Measurements from ENCODE around the gene ZFP69B.

ZFP69B gene

DNA sequence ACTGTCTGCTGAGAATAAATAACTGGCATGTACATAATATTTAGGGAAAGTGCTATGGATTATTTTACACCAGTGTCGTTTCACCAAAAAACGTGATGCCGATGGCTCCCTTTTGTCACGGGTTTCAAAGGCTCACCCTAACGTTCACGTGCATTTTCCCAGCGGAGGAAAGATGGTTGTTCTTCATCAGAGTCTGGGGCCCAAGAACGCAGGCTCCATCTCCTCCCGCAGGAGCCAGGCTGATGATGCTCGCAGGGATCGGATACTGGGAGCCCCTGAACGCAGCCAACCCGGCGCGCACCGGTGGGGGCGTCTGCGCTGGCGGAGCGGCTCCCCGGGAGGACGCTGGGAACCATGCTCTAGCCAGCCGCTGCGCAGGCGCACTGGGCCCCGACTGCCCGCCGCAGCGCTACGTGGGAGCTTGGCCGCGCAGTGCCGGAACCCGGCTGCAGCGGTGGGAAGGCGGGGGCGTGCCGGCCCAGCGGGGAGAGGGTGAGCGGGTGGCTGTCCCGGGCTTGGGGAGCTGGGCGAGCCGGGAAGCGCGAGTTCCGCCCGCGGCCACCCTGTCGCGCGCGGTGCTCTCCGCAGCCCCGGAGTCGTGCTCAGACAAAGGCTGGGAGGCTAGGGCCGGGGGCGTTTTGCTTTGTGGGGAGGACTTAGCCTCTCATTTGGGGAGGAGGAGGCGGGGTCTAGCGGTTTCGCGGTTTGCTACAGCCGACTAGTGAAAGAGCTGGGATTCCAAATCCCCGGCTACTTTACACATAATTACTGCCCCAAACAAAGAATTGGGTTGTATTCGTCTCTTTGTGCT, at the start of gene ZFP69B:
ZFP69B (plus strand) TSS at position 793 of the 811 bp plus-strand sequence. CDS start 486 bp downstream, outside the sequence.
- DNase-seq: peak; percentile 95

- peak; percentile 55 for DNase-seq
Observed at GRCh38 chr1:40401473-40402201, 48.6 kb upstream of the ZFP69B start.

DNA sequence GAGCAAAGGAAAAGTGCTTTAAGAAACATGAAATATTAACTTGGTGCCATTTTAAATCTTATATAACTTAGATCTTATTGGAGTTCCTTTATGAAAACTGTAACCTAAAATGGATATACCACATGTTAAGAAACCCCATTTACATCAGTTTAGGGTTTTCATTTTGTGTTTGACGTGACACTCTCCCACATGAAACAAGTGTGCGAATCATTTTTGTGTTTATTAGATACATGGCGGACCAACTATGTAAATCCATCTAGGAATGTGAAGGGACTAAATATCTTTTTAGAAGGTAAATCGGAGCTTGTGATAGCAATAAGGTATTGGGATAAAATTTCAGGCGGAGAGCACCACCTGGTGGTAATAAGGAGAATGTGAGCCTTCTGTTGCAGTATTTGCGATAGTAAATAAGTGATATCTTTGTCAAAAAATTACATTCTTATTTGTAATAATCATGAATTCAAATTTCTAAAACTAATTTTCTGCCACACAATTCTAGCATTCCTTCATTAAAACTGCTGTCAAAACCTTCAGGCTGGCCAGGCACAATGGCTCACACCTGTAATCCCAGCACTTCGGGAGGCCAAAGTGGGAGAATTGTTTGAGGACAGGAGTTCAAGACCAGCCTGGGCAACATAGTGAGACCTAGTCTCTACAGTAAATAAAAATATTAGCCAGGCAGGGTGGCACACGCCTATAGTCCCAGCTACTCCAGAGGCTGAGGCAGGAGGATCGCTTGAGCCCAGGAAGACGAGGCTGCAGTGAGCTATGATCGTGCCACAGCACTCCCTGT, 45.4 kb upstream of the ZFP69B start:
- peak; percentile 82 for DNase-seq

DNA sequence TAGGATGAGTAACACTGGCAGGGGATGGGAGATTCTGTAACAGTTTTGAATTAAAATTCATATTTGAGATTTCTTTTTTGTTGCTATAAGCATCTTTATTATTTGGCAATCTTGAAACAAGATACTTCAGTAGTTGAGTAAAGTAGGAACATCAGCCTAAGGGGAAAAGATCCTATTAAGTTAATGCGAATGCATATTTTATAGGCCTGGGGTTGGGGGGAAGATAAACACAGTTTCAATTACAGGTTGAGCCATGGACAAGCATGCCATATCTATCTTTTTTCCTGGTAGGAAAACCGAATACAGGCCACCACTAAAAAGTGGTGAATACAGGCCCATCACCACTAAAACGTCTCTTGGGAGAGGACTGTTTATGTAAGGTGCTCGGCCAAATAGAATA, 44.5 kb upstream of the ZFP69B start:
- no peak for DNase-seq

DNA sequence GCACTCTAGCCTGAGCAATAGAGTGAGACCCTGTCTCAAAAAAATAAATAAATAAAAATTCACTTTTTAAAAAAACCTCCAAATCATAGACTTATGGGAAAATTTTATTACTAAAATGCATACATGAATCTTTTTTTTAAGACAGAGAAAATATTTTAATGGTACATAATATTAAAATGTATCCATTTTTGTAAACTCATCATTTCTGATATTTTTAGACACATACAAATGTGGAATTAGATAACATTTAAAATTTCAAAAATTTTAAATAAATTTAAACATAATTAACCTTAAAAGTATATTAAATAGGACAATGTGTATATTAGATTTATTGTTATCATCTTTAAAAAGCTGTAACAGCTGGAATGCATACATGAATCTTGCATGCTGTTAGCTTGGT, 42.8 kb upstream of the ZFP69B start:
- DNase-seq: no peak

DNA sequence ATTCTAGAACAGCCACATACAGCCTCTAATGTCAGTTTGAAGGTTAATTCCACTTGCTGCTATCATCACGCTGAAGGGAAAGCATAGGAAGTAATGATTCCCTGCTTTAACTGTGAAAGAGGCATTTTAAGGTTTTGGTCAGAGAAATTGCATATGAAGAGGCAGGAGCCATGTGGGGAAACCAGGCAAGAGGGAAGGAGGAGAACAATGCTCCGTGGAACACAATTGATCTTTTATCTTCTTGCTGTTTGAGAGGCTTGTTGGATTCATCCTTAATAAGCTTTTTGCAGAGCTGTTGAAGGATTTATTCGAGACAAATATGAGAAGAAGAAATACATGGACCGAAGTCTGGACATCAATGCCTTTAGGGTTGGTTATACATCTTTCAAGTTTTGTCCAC, 40.8 kb upstream of the ZFP69B start:
- DNase-seq: no peak

- DNase-seq: no peak
Observed at GRCh38 chr1:40411294-40411693, 39.0 kb upstream of the ZFP69B start.

GRCh38 chr1:40411843-40412242, 38.4 kb upstream of the ZFP69B start:
- DNase-seq: no peak

GRCh38 chr1:40413527-40414252, 36.6 kb upstream of the ZFP69B start:
- DNase-seq: no peak

GRCh38 chr1:40414331-40414730, 35.9 kb upstream of the ZFP69B start:
- DNase-seq: no peak

DNA sequence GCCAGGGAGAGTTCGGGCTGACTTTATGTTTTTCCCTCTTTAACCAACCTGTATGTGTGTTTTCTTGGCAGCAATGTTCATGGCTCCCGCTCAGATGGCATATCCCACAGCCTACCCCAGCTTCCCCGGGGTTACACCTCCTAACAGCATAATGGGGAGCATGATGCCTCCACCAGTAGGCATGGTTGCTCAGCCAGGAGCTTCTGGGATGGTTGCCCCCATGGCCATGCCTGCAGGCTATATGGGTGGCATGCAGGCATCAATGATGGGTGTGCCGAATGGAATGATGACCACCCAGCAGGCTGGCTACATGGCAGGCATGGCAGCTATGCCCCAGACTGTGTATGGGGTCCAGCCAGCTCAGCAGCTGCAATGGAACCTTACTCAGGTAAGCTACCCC, 33.6 kb upstream of the ZFP69B start:
- no peak for DNase-seq

GRCh38 chr1:40421431-40422384, 28.6 kb upstream of the ZFP69B start:
- DNase-seq: peak; percentile 76

DNA sequence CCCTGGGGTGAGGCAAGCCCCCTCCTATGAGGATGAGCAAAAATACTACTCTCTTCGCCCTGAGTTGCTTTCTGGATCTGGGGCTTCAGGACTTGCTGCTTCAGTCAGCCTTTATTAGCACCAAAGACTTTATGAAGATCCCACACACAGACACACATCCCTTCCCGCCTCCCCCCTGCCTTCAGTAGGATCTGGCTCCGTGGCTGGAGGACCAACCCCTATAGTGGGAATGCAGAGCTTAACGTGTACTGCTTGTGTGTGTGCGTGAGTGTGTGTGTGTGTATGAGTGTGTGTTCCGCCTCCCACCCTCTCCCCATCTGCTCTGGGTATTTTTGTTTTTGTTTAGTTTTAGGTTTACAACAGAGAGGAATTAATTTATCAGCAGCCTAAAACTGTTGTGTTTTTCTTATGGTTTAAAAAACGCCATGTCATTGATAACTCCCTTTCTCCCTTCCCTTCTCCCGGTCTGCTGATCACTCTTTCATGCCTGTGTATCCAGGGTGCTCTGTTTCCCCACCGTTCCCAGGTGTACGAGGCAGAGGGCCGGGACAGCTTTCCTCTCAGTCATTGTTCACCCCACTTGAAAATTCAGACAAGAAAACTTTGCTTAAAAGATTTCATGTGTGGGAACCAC, 27.5 kb upstream of the ZFP69B start:
- no peak for DNase-seq

DNA sequence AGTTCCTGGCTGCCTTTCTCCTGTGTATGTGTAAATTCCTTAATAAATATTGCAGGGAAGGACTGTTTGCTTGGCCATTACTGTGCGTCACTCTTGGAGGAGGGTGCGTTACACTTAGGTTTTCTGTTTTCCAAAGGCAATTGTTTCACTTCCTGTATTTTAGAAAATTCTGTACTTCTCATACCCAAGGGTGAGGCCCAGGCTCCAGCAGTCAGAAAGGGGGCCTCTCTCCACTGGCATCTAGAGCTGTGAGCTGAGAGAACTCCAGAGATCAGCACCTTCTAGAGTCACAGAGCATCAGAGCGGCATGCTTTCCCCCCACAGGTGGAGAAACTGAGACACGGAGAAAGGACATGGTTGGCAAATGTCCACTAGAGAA, 27.0 kb upstream of the ZFP69B start:
- DNase-seq: no peak

DNA sequence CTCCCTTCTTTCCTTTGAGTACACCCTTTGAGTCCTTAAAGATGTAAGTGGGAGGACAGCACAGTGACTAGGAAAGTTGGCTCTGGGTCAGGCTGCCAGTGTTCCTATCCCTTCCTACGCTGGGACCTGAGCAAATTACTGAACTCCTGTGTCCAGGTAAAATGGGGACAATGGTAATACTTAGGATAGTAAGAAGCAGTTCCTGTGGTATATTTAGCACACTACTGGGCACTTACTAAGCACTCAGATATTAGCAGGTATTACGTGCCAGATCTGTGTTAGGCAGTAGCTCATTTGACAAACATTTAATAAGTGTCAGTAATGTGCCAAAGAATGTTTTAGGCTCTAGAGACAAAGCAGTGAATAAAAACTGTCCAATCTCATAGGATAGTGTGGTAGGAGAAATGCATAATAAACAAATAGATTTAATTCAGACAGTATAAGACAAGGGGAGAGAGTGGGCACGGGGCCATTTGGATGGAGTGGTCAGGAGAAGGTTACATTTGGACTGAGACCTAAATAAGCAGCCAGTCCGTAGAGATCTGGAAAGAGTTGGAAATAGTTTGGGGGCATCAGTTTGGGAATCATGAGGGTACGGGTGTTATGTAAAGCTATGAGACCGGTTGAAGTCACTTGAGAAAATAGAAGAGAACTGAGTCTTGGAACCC, 26.2 kb upstream of the ZFP69B start:
- DNase-seq: no peak

DNA sequence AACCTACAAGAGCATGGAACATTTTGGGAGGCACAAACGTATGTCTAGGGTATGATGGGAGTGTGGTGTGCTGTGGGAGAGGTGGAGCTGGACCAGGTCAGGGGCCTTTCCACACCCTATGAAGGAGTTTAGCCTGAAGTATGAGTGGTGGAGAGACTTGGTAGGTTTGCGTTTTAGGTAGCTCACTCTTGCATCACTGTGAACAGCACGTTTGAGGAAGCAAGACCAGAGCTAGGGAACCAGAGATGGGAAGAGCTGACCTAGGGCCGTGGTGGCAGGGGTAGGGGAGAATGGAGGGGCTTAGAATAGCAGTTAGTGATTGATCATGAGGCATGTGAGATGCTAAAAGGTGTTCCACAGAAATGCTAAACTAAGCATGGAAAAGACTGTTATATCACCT, 25.1 kb upstream of the ZFP69B start:
- DNase-seq: no peak

DNA sequence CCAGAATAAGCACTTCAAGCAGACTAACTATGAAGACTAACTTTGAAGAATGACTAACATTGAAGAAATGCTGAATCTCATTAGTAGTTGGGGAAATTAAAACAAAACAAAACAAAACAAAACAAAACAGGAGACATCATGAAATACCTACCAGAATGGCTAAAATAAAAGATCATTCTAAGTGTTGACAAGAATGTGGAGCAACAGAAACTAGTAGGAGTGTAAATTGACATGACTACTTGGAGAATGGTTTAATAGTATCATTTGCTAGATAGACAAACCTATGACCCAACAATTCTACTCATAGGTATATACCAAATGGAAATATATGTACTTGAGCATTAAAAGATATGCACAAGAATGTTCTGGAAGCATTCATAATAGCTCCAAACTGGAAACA, 18.9 kb upstream of the ZFP69B start:
- DNase-seq: no peak

GRCh38 chr1:40432644-40433390, 17.5 kb upstream of the ZFP69B start:
- no peak for DNase-seq

GRCh38 chr1:40435471-40435870, 14.8 kb upstream of the ZFP69B start:
- DNase-seq: no peak

- DNase-seq: no peak
Observed at GRCh38 chr1:40435876-40436275, 14.4 kb upstream of the ZFP69B start.

Measured in hematopoietic multipotent progenitor cell treated with erythropoietin and hydrocortisone succinate and interleukin-3 and kit ligand, for 4 days (in vitro differentiated cells).